OCI-LY7 (cell line): ENCODE results near the gene TRAIP. TPM values are rescaled to one million over a fixed set of nuclear protein-coding genes. Genes with fewer than 3 reads are reported as not detected.

Experiments
- BruUV-seq: library from RNA; stranded (reverse); fragments of 400-500 nt; replicated peaks from 2 replicates; lab custom pipeline; 2021; lab: Mats Ljungman, UMichigan
- CTCF ChIA-PET: fragments of 300-600 bp; sonication (Branson Sonifier 250); formaldehyde crosslinking; loops from one replicate; lab custom pipeline; 2022; ENCODE audit warnings: antibody characterized with exemption; ENCODE audit not compliant: unreplicated experiment; lab: Charles Lee
- POLR2A ChIA-PET: fragments of 300-600 bp; sonication (Branson Sonifier 250); formaldehyde crosslinking; loops from one replicate; lab custom pipeline; 2022; ENCODE audit warnings: antibody characterized with exemption; lab: Charles Lee
- DNase-seq: peaks from one replicate; pipeline ENCODE4 v3.0.0-alpha.2; 2015; ENCODE audit warnings: low spot score
- H2AFZ ChIP-seq: fragments of 200-600 bp; sonication (generic), shearing (Covaris generic); 2 replicates; pipeline ENCODE4 v1.6.1; 2014; ENCODE audit warnings: mild to moderate bottlenecking, antibody characterized with exemption, low read length, moderate library complexity
- H3K27ac ChIP-seq: fragments of 200-600 bp; sonication (generic); 2 replicates; pipeline ENCODE4 v1.5.1; 2014; ENCODE audit warnings: mixed run types, low read depth, mild to moderate bottlenecking, moderate library complexity, low read length, inconsistent platforms; ENCODE audit not compliant: poor library complexity, severe bottlenecking
- H3K36me3 ChIP-seq: fragments of 200-600 bp; sonication (generic); 2 replicates; pipeline ENCODE4 v1.6.1; 2014; ENCODE audit warnings: mild to moderate bottlenecking, antibody characterized with exemption, low read length, moderate library complexity, mixed read lengths; ENCODE audit not compliant: insufficient read depth
- H3K4me1 ChIP-seq: fragments of 200-600 bp; sonication (generic); 2 replicates; pipeline ENCODE4 v1.5.1; 2014; ENCODE audit warnings: mild to moderate bottlenecking, low read length; ENCODE audit not compliant: insufficient read depth, poor library complexity, severe bottlenecking
- H3K4me2 ChIP-seq: fragments of 200-600 bp; sonication (generic); 2 replicates; pipeline ENCODE4 v1.6.1; 2014; ENCODE audit warnings: mild to moderate bottlenecking, low read length
- H3K4me3 ChIP-seq: fragments of 200-600 bp; sonication (generic); 2 replicates; pipeline ENCODE4 v1.5.1; 2014; ENCODE audit warnings: mild to moderate bottlenecking, low read depth, low read length; ENCODE audit not compliant: poor library complexity, severe bottlenecking
- H3K79me2 ChIP-seq: fragments of 200-600 bp; sonication (generic); 2 replicates; pipeline ENCODE4 v1.6.1; 2016; ENCODE audit warnings: low read depth, mild to moderate bottlenecking, low read length, moderate library complexity, mixed read lengths; ENCODE audit not compliant: insufficient read depth
- H3K9me2 ChIP-seq: fragments of 200-600 bp; sonication (generic); 2 replicates; pipeline ENCODE4 v1.6.1; 2016; ENCODE audit warnings: mild to moderate bottlenecking, low read length, mixed read lengths; ENCODE audit not compliant: insufficient read depth
- H3K9me3 ChIP-seq: fragments of 200-600 bp; sonication (generic); 2 replicates; pipeline ENCODE4 v1.6.1; 2014; ENCODE audit warnings: mild to moderate bottlenecking, mixed run types, low read length, mixed read lengths
- H4K20me1 ChIP-seq: fragments of 200-600 bp; sonication (generic); 2 replicates; pipeline ENCODE4 v1.6.1; 2014; ENCODE audit warnings: mild to moderate bottlenecking, antibody characterized with exemption, low read length, moderate library complexity, mixed read lengths; ENCODE audit not compliant: insufficient read depth
- EZH2phosphoT487 ChIP-seq: fragments of 200-600 bp; sonication (generic); IDR thresholded peaks from 2 replicates; pipeline ENCODE4 v1.6.1; 2018; ENCODE audit warnings: low read depth, borderline replicate concordance, mild to moderate bottlenecking, mixed run types, antibody characterized with exemption, low read length, moderate library complexity, mixed read lengths
- intact Hi-C: fragments of 100-400 bp; cut with micrococcal nuclease; formaldehyde crosslinking; loops from one replicate; pipeline ENCODE4 v1.10.0; 2022; ENCODE audit not compliant: unreplicated experiment
- total RNA-seq, 2 experiments: library from RNA; depleted of rRNA in 1 of 2; stranded (reverse); fragments of >200 nt in 1 of 2; shearing (Covaris generic) in 1 of 2; gene quantifications; 2 replicates each; pipeline ENCODE4 v1.2.3, GENCODE V29; 2014 to 2022
- TF ChIP-seq, protein P1 (sequence below): fragments of 200-600 bp; sonication (generic); conservative IDR thresholded peaks from 2 replicates; pipeline ENCODE4 v1.5.1; 2014; ENCODE audit warnings: mild to moderate bottlenecking, antibody characterized with exemption, low read length, moderate library complexity, mixed read lengths

Gene TRAIP
- total RNA-seq, 2 experiments from 2014 or later = 38.6 to 41.8 TPM

DNA sequence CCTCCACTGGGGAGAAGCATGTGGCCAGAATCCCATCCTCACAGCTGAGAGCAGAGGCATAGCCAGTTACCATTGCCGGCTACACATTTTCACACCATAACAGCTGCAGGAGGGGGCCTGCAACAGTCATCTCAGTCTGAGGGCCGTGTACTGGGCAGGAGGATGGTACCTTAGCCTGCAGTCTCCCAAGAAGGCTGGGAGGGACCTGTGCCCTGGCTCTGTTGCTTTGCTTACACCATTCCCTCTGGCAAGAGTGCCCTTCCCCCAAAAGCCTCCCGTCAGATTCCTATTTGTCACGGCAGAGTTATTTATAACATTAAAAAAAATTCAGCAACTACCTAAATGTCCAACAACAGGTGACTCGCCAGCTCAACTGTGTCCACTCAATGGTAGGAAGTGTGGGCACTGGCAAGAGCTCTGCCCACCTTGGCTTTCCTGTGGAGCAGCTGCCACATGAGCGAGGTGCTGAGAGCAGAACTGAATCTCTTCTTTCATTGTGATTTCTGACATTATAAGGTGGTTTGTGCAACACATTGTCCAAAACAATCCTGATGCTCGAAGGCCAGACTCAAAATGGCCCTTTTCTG, 8.9 kb upstream of the TRAIP start:
- no peak overlapping the region for H3K4me3 ChIP-seq
- H3K36me3 ChIP-seq = no peaks in the 10 kb centered on the region
- no peaks in the 10 kb centered on the region for H3K9me3 ChIP-seq
- no peaks in the 10 kb centered on the region for H4K20me1 ChIP-seq
- DNase-seq = no peak
- no peaks in the 10 kb centered on the region for H3K9me2 ChIP-seq
- H2AFZ ChIP-seq = no peak overlapping the region
- intact Hi-C loops = no loop called here
- POLR2A ChIA-PET = no interaction called here
- CTCF ChIA-PET = no interaction called here
- TF ChIP-seq, protein P1, sequence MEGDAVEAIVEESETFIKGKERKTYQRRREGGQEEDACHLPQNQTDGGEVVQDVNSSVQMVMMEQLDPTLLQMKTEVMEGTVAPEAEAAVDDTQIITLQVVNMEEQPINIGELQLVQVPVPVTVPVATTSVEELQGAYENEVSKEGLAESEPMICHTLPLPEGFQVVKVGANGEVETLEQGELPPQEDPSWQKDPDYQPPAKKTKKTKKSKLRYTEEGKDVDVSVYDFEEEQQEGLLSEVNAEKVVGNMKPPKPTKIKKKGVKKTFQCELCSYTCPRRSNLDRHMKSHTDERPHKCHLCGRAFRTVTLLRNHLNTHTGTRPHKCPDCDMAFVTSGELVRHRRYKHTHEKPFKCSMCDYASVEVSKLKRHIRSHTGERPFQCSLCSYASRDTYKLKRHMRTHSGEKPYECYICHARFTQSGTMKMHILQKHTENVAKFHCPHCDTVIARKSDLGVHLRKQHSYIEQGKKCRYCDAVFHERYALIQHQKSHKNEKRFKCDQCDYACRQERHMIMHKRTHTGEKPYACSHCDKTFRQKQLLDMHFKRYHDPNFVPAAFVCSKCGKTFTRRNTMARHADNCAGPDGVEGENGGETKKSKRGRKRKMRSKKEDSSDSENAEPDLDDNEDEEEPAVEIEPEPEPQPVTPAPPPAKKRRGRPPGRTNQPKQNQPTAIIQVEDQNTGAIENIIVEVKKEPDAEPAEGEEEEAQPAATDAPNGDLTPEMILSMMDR = no peak
- H3K27ac ChIP-seq = no peak overlapping the region
- H3K79me2 ChIP-seq = no peaks in the 10 kb centered on the region
- no TSS peak for BruUV-seq
- H3K4me2 ChIP-seq = no peak overlapping the region
- H3K4me1 ChIP-seq = peaks cover 17% of the 10 kb centered on the region

DNA sequence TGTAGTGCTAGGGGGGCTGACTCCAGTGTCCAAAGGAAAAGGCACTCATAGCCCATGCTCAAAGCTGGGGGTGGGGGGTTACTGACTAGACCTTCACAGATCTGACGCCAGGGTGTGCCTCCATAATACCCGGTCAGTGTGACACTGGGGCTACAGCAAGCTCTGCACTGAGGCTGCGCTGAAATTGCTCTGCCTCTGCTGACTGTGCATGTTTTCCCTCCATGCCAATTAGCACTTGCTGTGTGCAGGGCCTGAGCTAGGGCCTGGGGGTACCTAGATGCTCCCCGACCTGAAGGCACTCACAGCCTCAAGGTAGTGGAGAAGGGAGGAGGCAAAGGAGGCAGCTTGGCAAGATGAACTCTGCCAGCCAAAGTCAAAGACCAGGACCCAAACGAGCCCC, 8.1 kb upstream of the TRAIP start:
- no peaks in the 10 kb centered on the region for H3K9me2 ChIP-seq
- BruUV-seq = no TSS peak
- intact Hi-C loops = no loop called here
- no peaks in the 10 kb centered on the region for H4K20me1 ChIP-seq
- H3K4me1 ChIP-seq = peaks cover 10% of the 10 kb centered on the region
- no peaks in the 10 kb centered on the region for H3K79me2 ChIP-seq
- no peak for TF ChIP-seq EZH2phosphoT487
- TF ChIP-seq, protein P1 = no peak
- ChIA-PET POLR2A (no interaction called here), CTCF (no interaction called here)
- no peak overlapping the region for H3K27ac ChIP-seq
- H2AFZ ChIP-seq = no peak overlapping the region
- H3K9me3 ChIP-seq = no peaks in the 10 kb centered on the region
- H3K4me3 ChIP-seq = no peak overlapping the region
- H3K4me2 ChIP-seq = no peak overlapping the region
- DNase-seq = no peak
- no peaks in the 10 kb centered on the region for H3K36me3 ChIP-seq

DNA sequence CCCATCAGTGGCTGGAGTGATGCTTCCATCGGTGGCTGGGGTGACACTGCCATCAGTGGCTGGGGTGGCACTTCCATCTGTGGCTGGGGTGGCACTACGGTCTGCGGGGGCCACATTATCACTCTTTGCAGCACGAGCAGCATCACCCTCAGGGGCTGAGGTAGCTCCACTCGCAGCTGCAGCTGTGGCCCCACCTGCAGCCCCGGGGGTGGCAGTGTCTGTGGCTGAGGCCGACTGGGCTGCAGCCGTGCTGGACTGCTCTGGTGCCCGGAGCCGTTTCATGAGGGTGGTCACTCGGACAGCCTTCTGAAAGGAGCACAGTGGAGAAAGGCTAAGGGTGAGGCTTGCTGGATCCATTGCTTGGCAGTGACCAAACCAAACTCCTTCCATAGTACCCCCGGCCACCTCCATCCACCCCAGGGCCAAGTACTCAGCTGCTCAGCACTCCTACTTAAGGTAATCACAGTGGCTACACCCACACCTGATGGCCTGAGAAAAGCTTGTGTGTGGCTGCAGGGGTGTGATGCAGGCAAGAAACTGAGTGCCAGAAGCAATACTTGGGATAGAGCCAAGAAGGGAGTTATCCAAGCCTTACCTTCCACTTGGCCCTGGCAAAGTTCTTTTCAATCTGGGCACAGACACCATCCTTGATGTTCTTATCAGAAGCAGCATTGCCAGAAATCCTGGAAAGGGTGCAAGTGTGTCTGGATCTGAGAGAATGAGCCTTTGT, 3.4 kb upstream of the TRAIP start:
- Histone ChIP-seq H3K4me3 (no peak overlapping the region), H4K20me1 (no peaks in the 10 kb centered on the region), H3K9me3 (no peaks in the 10 kb centered on the region), H3K9me2 (no peaks in the 10 kb centered on the region), H3K4me2 (no peak overlapping the region), H3K79me2 (peaks cover 15% of the 10 kb centered on the region), H3K27ac (no peak overlapping the region), H2AFZ (no peak overlapping the region), H3K4me1 (peaks cover 25% of the 10 kb centered on the region), H3K36me3 (peaks cover under 1% of the 10 kb centered on the region; the same call in 1 of the 2 replicates)
- DNase-seq = no peak
- ChIA-PET POLR2A (no interaction called here), CTCF (no interaction called here)
- intact Hi-C loops = loop anchor here (5.0 kb wide), 1 partner anchor 43 kb away; the partner anchor contains the start of gene MST1R
- TF ChIP-seq EZH2phosphoT487 = no peak
- TF ChIP-seq, protein P1 = no peak
- no TSS peak for BruUV-seq
